Vagina (tissue), 2 donors: ENCODE measurements around the gene ATP2A2. TPM values are rescaled to one million over a fixed set of nuclear protein-coding genes. Genes with fewer than 3 reads are reported as not detected.

Source experiments
- DNase-seq, 2 donors: peaks; one replicate each; pipeline ENCODE4 v3.0.0-alpha.2; 2017; ENCODE audit errors: extremely low spot score in 2 of 2
- H3K27ac ChIP-seq: fragments of 200-600 bp; sonication (generic); one replicate; pipeline ENCODE4 v1.5.1; 2019
- H3K27me3 ChIP-seq: fragments of 200-600 bp; sonication (generic); one replicate; pipeline ENCODE4 v1.5.1; 2019
- H3K36me3 ChIP-seq, 2 donors: fragments of 200-600 bp; sonication (generic); one replicate each; pipeline ENCODE4 v1.5.1; 2017 to 2019
- H3K4me1 ChIP-seq: fragments of 200-600 bp; sonication (generic); one replicate; pipeline ENCODE4 v1.5.1; 2019
- H3K4me3 ChIP-seq, 2 donors: fragments of 200-600 bp; sonication (generic); 1 replicate in 1 of 2; 2 replicates in 1 of 2; pipeline ENCODE4 v1.5.1; 2016 to 2019
- H3K9me3 ChIP-seq: fragments of 200-600 bp; sonication (generic); one replicate; pipeline ENCODE4 v1.5.1; 2019
- POLR2A ChIP-seq, 2 donors: fragments of 450-650 bp; IDR thresholded peaks; one replicate each; pipeline ENCODE4 v1.6.1; 2017; ENCODE audit warnings: antibody characterized with exemption in 2 of 2, mild to moderate bottlenecking in 2 of 2, moderate library complexity in 2 of 2
- POLR2AphosphoS5 ChIP-seq, 2 donors: sonication (generic); formaldehyde crosslinking; IDR thresholded peaks; one replicate each; pipeline ENCODE4 v1.9.0; 2017; ENCODE audit warnings: antibody characterized with exemption in 2 of 2, mild to moderate bottlenecking in 2 of 2, low read depth in 1 of 2; ENCODE audit not compliant: insufficient read depth in 1 of 2
- intact Hi-C: fragments of 100-400 bp; cut with DNase I; formaldehyde crosslinking; loops from one replicate; pipeline ENCODE4 v1.15.1; 2023
- total RNA-seq: library from RNA; depleted of rRNA; stranded (reverse); fragments of >200 nt; gene quantifications from one replicate; pipeline ENCODE4 v1.2.3, GENCODE V29; 2016
- TF ChIP-seq, protein P1 (sequence below), 3 experiments: fragments of 450-650 bp in 2 of 3; fragments of 200-600 bp in 1 of 3; sonication (generic) in 1 of 3; IDR thresholded peaks; one replicate each; pipeline ENCODE4 v1.5.1; 2017 to 2019; ENCODE audit warnings: antibody characterized with exemption in 3 of 3, mild to moderate bottlenecking in 2 of 3, moderate library complexity in 2 of 3

The ATP2A2 gene
- total RNA-seq, 1 donor from 2014 or later, result 127 TPM

DNA sequence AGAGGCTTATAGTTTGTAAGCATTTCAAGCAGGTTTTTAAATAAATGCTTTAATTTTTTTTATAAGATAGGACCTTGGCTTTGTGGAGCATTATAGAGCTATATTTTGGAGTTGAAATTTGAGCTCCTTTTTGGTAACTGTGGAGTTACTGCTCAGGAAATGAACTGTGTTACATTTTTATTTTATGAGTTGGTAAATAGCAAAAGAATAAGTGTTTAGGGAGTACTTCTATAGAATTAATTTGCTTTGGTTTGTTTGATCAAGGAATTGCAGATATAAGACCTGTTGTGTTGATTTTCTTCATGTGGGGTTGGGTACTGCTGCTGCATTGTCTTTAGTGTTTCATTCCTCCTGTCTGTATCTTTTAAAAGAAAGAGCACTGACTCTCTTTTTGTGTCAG, 3.5 kb downstream of the ATP2A2 start:
- H3K27me3 ChIP-seq, result no peaks in the 10 kb centered on the region
- intact Hi-C loops, result loop anchor here (5.0 kb wide), 2 partner anchors 162 to 177 kb away; partner anchors contain the start of gene IFT81
- no peak for DNase-seq
- no peaks in the 10 kb centered on the region for H3K9me3 ChIP-seq
- peaks cover 77% of the 10 kb centered on the region for H3K4me1 ChIP-seq
- H3K4me3 ChIP-seq, result peak overlapping the region; percentile 80 to 98
- H3K36me3 ChIP-seq, result peaks cover 0 to 5% of the 10 kb centered on the region in 2 donors
- H3K27ac ChIP-seq, result peak overlapping the region; percentile 97
- TF ChIP-seq, protein P1, sequence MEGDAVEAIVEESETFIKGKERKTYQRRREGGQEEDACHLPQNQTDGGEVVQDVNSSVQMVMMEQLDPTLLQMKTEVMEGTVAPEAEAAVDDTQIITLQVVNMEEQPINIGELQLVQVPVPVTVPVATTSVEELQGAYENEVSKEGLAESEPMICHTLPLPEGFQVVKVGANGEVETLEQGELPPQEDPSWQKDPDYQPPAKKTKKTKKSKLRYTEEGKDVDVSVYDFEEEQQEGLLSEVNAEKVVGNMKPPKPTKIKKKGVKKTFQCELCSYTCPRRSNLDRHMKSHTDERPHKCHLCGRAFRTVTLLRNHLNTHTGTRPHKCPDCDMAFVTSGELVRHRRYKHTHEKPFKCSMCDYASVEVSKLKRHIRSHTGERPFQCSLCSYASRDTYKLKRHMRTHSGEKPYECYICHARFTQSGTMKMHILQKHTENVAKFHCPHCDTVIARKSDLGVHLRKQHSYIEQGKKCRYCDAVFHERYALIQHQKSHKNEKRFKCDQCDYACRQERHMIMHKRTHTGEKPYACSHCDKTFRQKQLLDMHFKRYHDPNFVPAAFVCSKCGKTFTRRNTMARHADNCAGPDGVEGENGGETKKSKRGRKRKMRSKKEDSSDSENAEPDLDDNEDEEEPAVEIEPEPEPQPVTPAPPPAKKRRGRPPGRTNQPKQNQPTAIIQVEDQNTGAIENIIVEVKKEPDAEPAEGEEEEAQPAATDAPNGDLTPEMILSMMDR (IDR thresholded peaks at IDR 0.05), result no peak
- TF ChIP-seq POLR2A (IDR thresholded peaks at IDR 0.05) (no peak), POLR2AphosphoS5 (IDR thresholded peaks at IDR 0.05; ENCODE audit: insufficient read depth in 1 of 2, low read depth in 1 of 2) (no peak)

DNA sequence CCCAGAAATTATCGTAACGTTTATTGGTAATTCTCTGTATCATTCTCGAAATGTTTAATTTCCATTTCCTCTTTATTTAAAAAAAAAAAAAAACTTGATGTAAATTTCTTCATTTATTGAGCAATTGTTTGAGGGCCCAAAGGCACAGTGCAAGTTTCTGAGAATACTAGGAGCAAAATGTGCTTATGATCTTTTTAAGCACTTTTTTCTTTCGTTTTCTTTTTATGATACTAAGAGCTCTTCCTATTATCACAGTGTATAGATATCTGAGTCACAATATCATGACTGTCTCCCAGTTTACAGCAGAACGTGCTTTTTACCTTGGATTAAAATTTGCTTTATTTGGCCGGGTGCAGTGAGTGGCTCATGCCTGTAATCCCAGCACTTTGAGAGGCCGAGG, 5.6 kb downstream of the ATP2A2 start:
- Histone ChIP-seq H3K27me3 (no peaks in the 10 kb centered on the region), H3K27ac (peak overlapping the region; percentile 24), H3K9me3 (no peaks in the 10 kb centered on the region), H3K4me3 (no peak overlapping the region), H3K36me3 (peaks cover 0 to 14% of the 10 kb centered on the region in 2 donors), H3K4me1 (peaks cover 85% of the 10 kb centered on the region)
- TF ChIP-seq POLR2A (IDR thresholded peaks at IDR 0.05) (no peak), POLR2AphosphoS5 (IDR thresholded peaks at IDR 0.05; ENCODE audit: insufficient read depth in 1 of 2, low read depth in 1 of 2) (no peak)
- TF ChIP-seq, protein P1 (IDR thresholded peaks at IDR 0.05), result no peak
- DNase-seq, result no peak
- intact Hi-C loops, result no loop called here

DNA sequence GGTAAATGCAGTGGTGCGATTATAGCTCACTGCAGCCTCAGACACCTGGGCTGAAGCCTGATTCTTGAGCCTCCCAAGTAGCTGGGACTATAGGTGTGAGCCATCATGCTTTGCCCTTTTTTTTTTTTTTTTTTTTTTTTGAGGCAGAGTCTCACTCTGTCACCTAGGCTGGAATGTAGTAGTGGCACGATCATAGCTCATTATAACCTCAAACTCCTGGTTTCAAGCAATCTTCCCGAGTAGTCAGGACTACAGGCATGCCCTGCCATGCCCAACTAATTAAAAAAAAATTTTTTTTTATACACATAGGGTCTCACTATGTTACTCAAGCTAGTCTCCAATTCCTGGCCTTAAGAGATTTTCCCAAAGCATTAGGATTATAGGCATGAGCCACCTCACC, 6.9 kb downstream of the ATP2A2 start:
- peaks cover 79% of the 10 kb centered on the region for H3K4me1 ChIP-seq
- H3K27me3 ChIP-seq, result no peaks in the 10 kb centered on the region
- H3K4me3 ChIP-seq, result no peak overlapping the region
- peaks cover 0 to 25% of the 10 kb centered on the region in 2 donors for H3K36me3 ChIP-seq
- H3K9me3 ChIP-seq, result no peaks in the 10 kb centered on the region
- intact Hi-C loops, result no loop called here
- no peak for DNase-seq
- TF ChIP-seq POLR2AphosphoS5 (IDR thresholded peaks at IDR 0.05; ENCODE audit: insufficient read depth in 1 of 2, low read depth in 1 of 2) (no peak), POLR2A (IDR thresholded peaks at IDR 0.05) (no peak)
- TF ChIP-seq, protein P1 (IDR thresholded peaks at IDR 0.05), result no peak
- H3K27ac ChIP-seq, result no peak overlapping the region

DNA sequence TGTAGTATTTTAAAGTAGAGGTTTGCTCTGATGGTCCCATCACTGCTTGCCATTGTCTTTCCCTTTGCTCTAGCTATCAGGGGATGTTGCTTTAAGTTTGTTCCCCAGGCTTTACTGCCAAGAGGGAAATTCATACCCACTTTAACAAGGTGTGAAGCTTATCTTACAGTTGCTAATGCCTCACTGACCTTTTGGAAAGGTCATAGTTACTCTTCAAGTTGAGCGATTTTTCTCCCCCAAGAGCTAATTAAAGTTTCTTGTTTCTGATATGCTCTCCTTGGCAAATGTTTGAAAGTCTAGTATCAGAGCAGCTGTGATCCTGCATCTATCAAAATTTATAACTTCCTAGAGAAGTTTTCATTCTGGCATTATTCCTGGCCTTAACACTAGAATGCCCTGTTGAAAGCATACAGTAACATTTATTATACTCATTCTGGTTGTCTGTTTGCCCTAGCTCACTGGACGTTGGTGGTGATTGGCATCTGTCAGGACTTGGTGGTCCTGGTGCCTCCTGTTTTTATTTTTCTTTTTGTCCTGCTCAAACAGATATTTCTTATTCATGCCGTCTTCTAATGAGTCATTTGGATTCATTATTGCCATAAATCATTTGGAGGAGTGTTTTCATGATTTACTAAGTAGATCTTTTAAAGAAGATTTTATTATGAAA, 8.1 kb downstream of the ATP2A2 start:
- peaks cover 0 to 35% of the 10 kb centered on the region in 2 donors for H3K36me3 ChIP-seq
- TF ChIP-seq POLR2A (IDR thresholded peaks at IDR 0.05), result no peak
- no peak for TF ChIP-seq POLR2AphosphoS5 (IDR thresholded peaks at IDR 0.05; ENCODE audit: insufficient read depth in 1 of 2, low read depth in 1 of 2)
- TF ChIP-seq, protein P1 (IDR thresholded peaks at IDR 0.05), result no peak
- intact Hi-C loops, result no loop called here
- H3K4me3 ChIP-seq, result no peak overlapping the region
- no peaks in the 10 kb centered on the region for H3K9me3 ChIP-seq
- peaks cover 68% of the 10 kb centered on the region for H3K4me1 ChIP-seq
- peak overlapping the region; percentile 26 for H3K27ac ChIP-seq
- H3K27me3 ChIP-seq, result no peaks in the 10 kb centered on the region
- DNase-seq, result no peak

DNA sequence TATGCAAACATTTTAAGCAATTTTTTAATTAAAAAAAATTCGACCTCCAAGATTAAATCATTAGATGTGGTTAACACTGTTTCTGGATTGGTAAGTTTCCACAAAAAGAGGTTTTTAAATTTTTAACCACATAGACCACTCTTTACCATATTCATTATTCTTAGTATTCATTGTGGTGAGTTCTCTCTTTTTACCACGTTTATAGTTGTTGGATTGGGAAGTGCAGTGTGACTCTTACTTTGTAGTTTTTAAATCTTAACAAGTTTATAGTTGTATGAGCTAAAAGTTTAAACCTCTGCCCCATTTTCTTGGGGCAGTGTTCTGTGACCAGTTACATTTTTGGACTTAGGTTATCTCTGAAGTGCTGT, 8.6 kb downstream of the ATP2A2 start:
- H3K36me3 ChIP-seq, result peaks cover 0 to 38% of the 10 kb centered on the region in 2 donors
- peaks cover 63% of the 10 kb centered on the region for H3K4me1 ChIP-seq
- H3K4me3 ChIP-seq, result no peak overlapping the region
- no peaks in the 10 kb centered on the region for H3K27me3 ChIP-seq
- intact Hi-C loops, result no loop called here
- TF ChIP-seq, protein P1 (IDR thresholded peaks at IDR 0.05), result no peak
- no peak for TF ChIP-seq POLR2A (IDR thresholded peaks at IDR 0.05)
- TF ChIP-seq POLR2AphosphoS5 (IDR thresholded peaks at IDR 0.05; ENCODE audit: insufficient read depth in 1 of 2, low read depth in 1 of 2), result no peak
- H3K9me3 ChIP-seq, result no peaks in the 10 kb centered on the region
- H3K27ac ChIP-seq, result no peak overlapping the region
- no peak for DNase-seq
